HG03045 (cell line): ENCODE measurements around the gene GRID2IP.

Experiments
- ATAC-seq: cut with Tn5 transposase; IDR thresholded peaks from one replicate; pipeline ENCODE4 v1.9.1; 2021; ENCODE audit warnings: mild to moderate bottlenecking, moderate library complexity; ENCODE audit not compliant: unreplicated experiment

GRID2IP gene

DNA sequence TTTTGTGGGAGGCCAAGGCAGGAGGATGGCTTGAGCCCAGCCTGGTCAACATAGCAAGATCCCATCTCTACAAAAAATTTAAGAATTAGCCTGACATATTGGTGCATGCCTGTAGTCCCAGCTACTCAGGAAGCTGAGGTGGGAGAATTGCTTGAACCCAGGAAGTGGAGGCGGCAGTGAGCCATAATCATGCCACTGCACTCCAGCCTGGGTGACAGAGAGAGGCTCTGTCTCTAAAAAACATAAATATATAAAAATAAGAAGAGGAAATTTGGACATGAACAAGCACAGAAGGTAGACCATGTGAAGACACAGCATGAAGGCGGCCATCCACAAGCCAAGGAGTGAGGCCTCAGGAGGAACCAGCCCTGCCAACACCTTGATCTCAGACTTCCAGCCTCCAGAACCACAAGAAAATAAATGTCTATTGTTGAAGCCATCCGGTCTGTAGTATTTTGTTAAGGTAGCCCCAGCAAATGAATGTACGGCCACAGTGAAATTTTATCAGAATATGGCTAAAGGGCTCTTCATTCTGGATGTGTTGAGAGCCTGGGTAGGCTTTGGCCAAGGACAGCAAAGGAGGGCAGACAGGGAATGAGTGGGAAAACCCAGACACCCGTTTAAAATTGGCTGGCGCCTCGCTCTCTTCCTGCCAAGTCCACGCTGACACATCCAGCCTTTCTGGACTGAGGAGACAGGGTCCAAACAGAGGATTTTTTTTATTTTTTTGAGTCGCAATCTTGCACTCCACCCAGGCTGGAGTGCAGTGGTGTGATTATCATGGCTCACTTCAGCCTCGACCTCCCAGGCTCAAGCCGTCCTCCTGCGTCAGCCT, 12.9 kb upstream of the GRID2IP start:
- no peak for ATAC-seq

GRCh38 chr7:6562106-6562505, 10.8 kb upstream of the GRID2IP start:
- no peak for ATAC-seq

- ATAC-seq = no peak
Measured at GRCh38 chr7:6559896-6560295, 8.6 kb upstream of the GRID2IP start.

GRCh38 chr7:6558837-6559236, 7.6 kb upstream of the GRID2IP start:
- ATAC-seq = no peak

- ATAC-seq = no peak
Measured at GRCh38 chr7:6556196-6556595, 4.9 kb upstream of the GRID2IP start.

GRCh38 chr7:6554848-6555247, 3.6 kb upstream of the GRID2IP start:
- no peak for ATAC-seq

DNA sequence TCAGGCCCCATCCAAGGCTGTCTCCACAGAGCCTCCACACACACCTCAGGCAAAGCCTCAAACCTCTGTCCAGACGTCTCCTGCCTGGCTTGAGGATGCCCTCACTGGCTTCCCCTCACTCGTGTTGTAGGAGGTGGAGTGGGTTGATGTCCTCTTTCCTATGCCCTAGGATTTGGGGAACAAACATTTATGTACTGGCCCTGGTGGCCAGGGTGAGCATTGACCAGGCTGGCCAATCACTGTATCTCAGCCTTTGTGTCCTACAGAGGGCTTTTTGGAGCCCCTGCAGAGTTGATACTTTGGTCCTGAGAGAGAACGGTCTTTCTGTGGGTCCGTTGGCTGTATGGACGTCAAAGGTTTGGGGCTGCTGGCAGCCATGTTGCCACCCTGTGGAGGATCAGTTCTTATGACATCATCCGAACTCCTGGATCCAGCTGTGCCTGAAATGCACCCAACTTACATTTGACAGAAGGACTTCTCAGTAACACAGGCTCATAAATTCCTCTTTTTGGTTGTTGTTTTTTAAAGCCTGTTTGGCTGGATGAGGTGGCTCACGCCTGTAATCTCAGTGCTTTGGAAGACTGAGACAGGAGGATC, 2.3 kb upstream of the GRID2IP start:
- ATAC-seq = no peak

GRCh38 chr7:6547400-6547799, 3.9 kb downstream of the GRID2IP start:
- ATAC-seq = no peak

- ATAC-seq = no peak
Measured at GRCh38 chr7:6546498-6547251, 4.6 kb downstream of the GRID2IP start.

GRCh38 chr7:6545398-6546126, 5.7 kb downstream of the GRID2IP start:
- no peak for ATAC-seq

- no peak for ATAC-seq
Measured at GRCh38 chr7:6542368-6542767, 8.9 kb downstream of the GRID2IP start.

GRCh38 chr7:6536262-6537260, 14.7 kb downstream of the GRID2IP start:
- no peak for ATAC-seq

DNA sequence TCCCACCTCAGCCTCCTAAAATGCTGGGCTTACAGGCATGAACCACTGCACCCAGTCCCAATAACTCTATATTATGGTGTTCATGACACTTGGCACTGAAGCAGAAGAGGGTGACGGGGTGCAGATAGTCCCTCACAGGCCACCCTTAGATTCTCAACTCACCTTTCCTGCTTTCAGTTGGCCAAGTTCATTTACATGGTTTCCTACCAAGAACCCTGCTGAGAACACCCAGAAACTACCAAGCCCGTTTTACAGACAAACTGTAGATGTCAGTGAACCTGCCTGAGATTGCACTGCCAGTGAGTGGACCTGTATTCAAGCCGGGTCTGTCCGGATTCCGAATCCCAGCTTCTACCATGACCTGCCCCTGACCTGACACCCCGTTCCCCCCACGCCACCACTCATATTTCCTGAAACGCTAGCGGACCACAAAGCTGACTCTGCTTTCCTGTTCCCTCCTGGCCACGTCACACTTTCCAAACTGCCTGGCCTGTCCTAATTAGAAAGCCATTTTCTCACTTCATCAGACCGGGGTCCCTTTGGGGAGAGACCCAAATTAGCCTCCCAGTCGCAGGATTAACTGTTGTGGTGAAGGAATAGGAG, 17.3 kb downstream of the GRID2IP start:
- ATAC-seq = no peak

- no peak for ATAC-seq
Measured at GRCh38 chr7:6532516-6532915, 18.7 kb downstream of the GRID2IP start.

GRCh38 chr7:6531492-6532279, 19.6 kb downstream of the GRID2IP start:
- no peak for ATAC-seq

DNA sequence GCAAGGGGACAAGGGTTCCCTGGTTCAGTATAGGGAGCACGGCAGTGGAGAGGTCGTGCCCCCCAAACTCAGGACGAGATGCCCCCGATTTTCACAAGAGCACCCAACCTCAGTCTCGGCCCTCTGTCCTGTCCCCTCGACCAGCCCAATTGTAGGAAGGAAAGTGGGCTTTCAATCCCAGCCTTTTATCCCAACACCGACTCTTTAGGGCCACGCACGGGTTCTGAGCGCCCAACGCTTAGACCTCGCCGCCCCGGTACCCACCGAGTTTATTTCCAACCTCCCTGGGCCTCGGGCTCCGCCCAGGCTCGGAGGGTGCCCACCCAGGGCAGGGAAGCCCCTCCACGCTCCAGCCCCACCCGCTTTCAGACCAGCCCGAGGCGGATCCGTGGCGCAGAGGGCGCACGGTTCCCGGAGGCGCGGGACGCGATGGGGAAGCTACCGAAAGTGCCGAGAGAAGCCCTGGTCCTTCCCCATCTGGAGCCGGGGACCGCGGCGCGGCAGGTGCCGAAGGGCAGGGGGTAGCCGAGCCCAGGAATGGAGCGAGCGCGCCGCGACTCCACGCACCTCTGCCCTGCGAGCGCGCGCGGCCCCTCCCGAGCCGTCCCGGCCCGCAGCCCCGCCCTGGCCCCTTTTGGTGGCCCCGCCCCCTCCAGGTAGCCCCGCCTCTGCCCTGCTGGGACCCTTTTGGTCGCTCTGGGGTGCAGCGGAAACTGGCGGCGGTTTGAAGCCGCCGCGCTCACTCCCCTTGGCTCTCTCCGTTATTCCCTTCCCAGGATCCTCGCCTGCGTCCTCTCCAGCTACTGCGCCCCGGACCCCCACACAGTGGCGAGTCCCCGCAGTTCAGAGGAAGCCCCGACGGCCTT, 20.4 kb downstream of the GRID2IP start:
- ATAC-seq = no peak

DNA sequence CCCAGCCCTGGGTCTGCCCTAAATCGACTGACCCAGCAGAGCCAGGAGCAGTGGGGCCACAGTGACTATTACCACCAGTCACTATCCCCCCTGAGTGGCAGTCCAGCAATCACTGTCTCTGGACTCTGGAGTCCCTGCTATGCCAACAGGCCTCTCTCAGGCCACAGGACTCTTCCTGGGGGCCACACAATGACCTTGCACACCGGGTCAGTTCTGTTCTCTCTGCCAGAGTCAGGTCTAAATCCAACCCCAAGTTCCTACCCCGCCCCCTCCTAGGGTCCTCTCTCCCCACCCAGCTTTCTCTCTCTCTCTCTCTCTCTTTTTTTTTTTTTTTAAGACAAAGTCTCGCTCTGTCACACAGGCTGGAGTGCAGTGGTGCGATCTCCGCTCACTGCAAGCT, 21.6 kb downstream of the GRID2IP start:
- no peak for ATAC-seq
